ENCODE measurements around the gene ITGA1. TPM values are rescaled to one million over a fixed set of nuclear protein-coding genes. Genes with fewer than 3 reads are reported as not detected.

The ITGA1 gene
- polyA plus RNA-seq, 1 donor (not counting 4 experiments of a cell fraction or from before 2014, with no cell fraction given) = 1.4 TPM

DNA sequence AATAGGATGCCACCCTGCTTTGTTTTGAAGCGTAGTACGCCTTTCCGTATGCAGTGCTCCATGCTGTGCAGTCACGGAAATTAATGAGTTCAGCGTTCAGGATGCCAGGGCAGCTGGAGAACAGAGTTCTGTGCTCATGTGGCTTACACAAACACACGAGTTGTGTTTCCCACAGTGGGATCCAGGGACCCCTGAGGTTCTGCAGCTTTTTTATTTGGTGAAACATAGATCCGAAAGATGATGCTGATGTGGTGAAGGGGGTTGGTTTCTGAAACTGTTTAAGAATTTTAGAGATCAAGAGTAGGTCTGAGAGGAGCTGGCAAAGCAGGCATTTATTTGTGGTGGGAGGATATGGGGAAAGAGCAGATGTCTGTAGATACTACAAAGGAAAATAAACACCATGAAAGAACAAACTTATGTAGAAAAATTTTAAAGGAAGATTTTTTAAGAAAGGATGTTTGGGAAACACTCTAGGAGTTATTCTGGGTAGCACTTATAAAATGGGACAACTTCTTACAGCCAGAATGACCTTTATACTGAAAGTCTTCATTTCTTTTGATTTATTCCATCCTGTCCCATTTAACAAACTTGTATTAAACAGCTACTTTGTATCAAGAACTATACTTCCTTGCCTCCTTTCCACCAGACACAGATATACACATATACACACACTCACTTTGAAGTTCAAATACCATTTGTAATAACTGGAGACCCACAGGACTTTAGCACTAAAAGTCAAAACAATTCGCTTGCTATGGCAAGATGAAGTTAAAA, 52.7 kb downstream of the ITGA1 start:
- FAIRE-seq (no peak), DNase-seq (ENCODE audit: low read depth, low spot score) (no peak)
- Histone ChIP-seq H2AFZ (ENCODE audit: control insufficient read depth, low read length) (no peak overlapping the region), H3K9ac (ENCODE audit: control insufficient read depth, extremely low read depth, insufficient read depth, low read length) (no peak overlapping the region), H3K4me2 (ENCODE audit: control insufficient read depth, extremely low read depth, insufficient read depth, low read depth, low read length) (no peak overlapping the region), H4K20me1 (ENCODE audit: control insufficient read depth, extremely low read depth, insufficient read depth, low read length) (no peaks in the 10 kb centered on the region), H3K9me3 (ENCODE audit: control insufficient read depth, low read depth, low read length) (no peaks in the 10 kb centered on the region), H3K27me3 (ENCODE audit: control insufficient read depth, extremely low read depth, insufficient read depth, low read length) (no peaks in the 10 kb centered on the region), H3K27ac (ENCODE audit: control insufficient read depth, insufficient read depth, low read length) (no peak overlapping the region), H3K4me3 (ENCODE audit: control insufficient read depth in 2 of 3, extremely low read depth in 1 of 3, insufficient read depth in 2 of 3, low read depth in 1 of 3, low read length in 3 of 3) (no peak overlapping the region), H3K36me3 (ENCODE audit: control insufficient read depth in 2 of 2, extremely low read depth in 1 of 2, insufficient read depth in 2 of 2, low read length in 2 of 2) (no peaks in the 10 kb centered on the region), H3K79me2 (ENCODE audit: control insufficient read depth, insufficient read depth, low read length) (no peaks in the 10 kb centered on the region), H3K4me1 (ENCODE audit: control insufficient read depth, extremely low read depth, insufficient read depth, low read length) (no peaks in the 10 kb centered on the region), H3K9me1 (ENCODE audit: control insufficient read depth, extremely low read depth, insufficient read depth, low read length) (no peaks in the 10 kb centered on the region)
- TF ChIP-seq, protein P1, sequence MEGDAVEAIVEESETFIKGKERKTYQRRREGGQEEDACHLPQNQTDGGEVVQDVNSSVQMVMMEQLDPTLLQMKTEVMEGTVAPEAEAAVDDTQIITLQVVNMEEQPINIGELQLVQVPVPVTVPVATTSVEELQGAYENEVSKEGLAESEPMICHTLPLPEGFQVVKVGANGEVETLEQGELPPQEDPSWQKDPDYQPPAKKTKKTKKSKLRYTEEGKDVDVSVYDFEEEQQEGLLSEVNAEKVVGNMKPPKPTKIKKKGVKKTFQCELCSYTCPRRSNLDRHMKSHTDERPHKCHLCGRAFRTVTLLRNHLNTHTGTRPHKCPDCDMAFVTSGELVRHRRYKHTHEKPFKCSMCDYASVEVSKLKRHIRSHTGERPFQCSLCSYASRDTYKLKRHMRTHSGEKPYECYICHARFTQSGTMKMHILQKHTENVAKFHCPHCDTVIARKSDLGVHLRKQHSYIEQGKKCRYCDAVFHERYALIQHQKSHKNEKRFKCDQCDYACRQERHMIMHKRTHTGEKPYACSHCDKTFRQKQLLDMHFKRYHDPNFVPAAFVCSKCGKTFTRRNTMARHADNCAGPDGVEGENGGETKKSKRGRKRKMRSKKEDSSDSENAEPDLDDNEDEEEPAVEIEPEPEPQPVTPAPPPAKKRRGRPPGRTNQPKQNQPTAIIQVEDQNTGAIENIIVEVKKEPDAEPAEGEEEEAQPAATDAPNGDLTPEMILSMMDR (optimal IDR thresholded peaks at IDR 0.05 in 1 of 3, IDR thresholded peaks at IDR 0.05 in 1 of 3, conservative IDR thresholded peaks at IDR 0.05 in 1 of 3; ENCODE audit: extremely low read depth in 1 of 3, insufficient read depth in 2 of 3, low read length in 3 of 3) = no peak
- TF ChIP-seq EZH2 (IDR thresholded peaks at IDR 0.05; ENCODE audit: low read length) = no peak
- dilution Hi-C loops (cut with MboI; ENCODE audit: extremely low pct_ligation_motif_present, low sequenced_read_pairs) = no loop called here

DNA sequence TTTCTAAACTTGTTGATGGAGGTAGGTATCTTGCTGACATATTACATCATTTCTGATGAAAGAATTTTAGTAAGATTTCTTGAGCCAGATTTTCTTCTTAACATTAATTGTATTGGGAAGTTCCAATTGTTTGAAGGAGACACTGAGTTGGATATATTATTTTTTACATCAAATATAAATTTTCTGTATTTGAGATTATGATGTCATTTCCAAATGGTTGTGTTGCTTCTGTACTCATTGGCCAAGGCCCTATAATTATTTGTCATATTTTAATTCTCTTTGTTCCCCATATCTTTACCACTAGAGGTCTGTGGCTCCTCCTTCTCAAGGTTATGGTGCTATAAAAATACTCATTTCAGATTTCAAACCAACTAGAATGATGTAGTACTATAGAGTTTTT, 53.4 kb downstream of the ITGA1 start:
- no peak overlapping the region for H3K4me3 ChIP-seq (ENCODE audit: control insufficient read depth in 2 of 3, extremely low read depth in 1 of 3, insufficient read depth in 2 of 3, low read depth in 1 of 3, low read length in 3 of 3)
- H3K4me2 ChIP-seq (ENCODE audit: control insufficient read depth, extremely low read depth, insufficient read depth, low read depth, low read length) = no peak overlapping the region
- H3K27me3 ChIP-seq (ENCODE audit: control insufficient read depth, extremely low read depth, insufficient read depth, low read length) = no peaks in the 10 kb centered on the region
- no peaks in the 10 kb centered on the region for H3K9me3 ChIP-seq (ENCODE audit: control insufficient read depth, low read depth, low read length)
- H3K9me1 ChIP-seq (ENCODE audit: control insufficient read depth, extremely low read depth, insufficient read depth, low read length) = no peaks in the 10 kb centered on the region
- H3K79me2 ChIP-seq (ENCODE audit: control insufficient read depth, insufficient read depth, low read length) = no peaks in the 10 kb centered on the region
- dilution Hi-C loops (cut with MboI; ENCODE audit: extremely low pct_ligation_motif_present, low sequenced_read_pairs) = no loop called here
- FAIRE-seq (no peak), DNase-seq (ENCODE audit: low read depth, low spot score) (no peak)
- H3K4me1 ChIP-seq (ENCODE audit: control insufficient read depth, extremely low read depth, insufficient read depth, low read length) = no peaks in the 10 kb centered on the region
- TF ChIP-seq EZH2 (IDR thresholded peaks at IDR 0.05; ENCODE audit: low read length) = no peak
- no peak overlapping the region for H3K9ac ChIP-seq (ENCODE audit: control insufficient read depth, extremely low read depth, insufficient read depth, low read length)
- no peak overlapping the region for H3K27ac ChIP-seq (ENCODE audit: control insufficient read depth, insufficient read depth, low read length)
- no peaks in the 10 kb centered on the region for H4K20me1 ChIP-seq (ENCODE audit: control insufficient read depth, extremely low read depth, insufficient read depth, low read length)
- H3K36me3 ChIP-seq (ENCODE audit: control insufficient read depth in 2 of 2, extremely low read depth in 1 of 2, insufficient read depth in 2 of 2, low read length in 2 of 2) = no peaks in the 10 kb centered on the region
- no peak overlapping the region for H2AFZ ChIP-seq (ENCODE audit: control insufficient read depth, low read length)
